Erythroblast (primary cell): ENCODE measurements around the gene SELENBP1.

Experiments
- GATA1 ChIP-seq: IDR thresholded peaks from 2 replicates; pipeline ENCODE4 v1.6.1; 2011; ENCODE audit warnings: low read depth, mild to moderate bottlenecking, control low read depth, low read length, moderate library complexity
- POLR2A ChIP-seq: IDR thresholded peaks from 2 replicates; pipeline ENCODE4 v1.6.1; 2011; ENCODE audit warnings: mild to moderate bottlenecking, low read length

DNA sequence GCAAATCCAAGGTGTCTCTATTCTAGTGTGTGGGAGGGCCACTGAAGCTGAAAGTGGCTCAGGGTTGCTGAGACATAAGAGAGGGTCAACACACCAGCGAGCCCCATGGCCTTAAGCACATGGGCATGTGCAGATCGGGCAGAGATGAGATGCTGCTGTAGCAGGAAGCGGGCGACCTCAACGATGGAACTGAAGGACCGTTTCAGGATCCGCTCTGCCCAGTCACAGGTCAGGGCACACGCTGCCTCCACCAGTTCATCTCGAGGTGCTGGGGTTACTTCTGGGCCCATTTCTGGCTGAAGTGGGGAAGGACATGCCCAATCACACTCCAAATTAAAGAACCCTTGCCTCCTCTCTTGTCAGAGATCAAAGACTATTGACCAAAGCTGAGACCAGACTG, 28.9 kb downstream of the SELENBP1 start:
- TF ChIP-seq POLR2A (no peak), GATA1 (no peak)
